DND-41 (cell line): Measurements from ENCODE around the gene TBCB.

Experiments used
- CTCF ChIP-seq: IDR thresholded peaks from 2 replicates; pipeline ENCODE4 v1.5.1; 2012; ENCODE audit warnings: borderline replicate concordance, low read length, moderate library complexity, mild to moderate bottlenecking; ENCODE audit not compliant: poor library complexity, severe bottlenecking; ENCODE audit errors: extremely low read depth
- EZH2 ChIP-seq: IDR thresholded peaks from 3 replicates; pipeline ENCODE4 v1.6.1; 2012; ENCODE audit warnings: borderline replicate concordance, low read depth, mild to moderate bottlenecking, moderate library complexity, low read length, inconsistent platforms; ENCODE audit not compliant: severe bottlenecking

- TF ChIP-seq EZH2 (no peak), CTCF (no peak)
These were observed 4.6 kb upstream of the TBCB start, which contains the start of gene OVOL3 for GRCh38 chr19:36110487-36111199.
